ENCODE data around the gene PLCB4. TPM values are rescaled to one million over a fixed set of nuclear protein-coding genes. Genes with fewer than 3 reads are reported as not detected.

The PLCB4 gene
- total RNA-seq, 4 donors from 2014 or later = 3.5 to 30.5 (median 17.5) TPM

DNA sequence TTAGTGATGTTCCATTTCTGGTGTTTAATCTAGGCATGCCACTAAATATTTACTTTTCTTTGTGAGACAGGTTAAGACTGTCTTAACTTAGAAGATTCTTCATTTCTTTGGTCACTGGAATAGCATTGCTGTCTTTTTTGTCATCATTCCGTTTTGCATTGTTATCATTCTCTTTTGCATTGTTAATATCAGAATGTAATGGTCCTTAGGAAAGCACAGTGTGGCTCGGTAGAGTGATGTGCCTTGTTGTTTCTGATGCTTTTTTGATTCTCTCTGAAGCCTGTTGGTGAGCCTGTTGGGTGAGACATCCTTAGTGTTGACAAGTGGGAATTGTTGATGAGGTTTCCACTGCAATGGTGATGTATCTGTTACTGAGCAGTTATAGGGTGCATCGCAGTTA, 23.2 kb downstream of the PLCB4 start:
- H3K27ac ChIP-seq = no peak overlapping the region

DNA sequence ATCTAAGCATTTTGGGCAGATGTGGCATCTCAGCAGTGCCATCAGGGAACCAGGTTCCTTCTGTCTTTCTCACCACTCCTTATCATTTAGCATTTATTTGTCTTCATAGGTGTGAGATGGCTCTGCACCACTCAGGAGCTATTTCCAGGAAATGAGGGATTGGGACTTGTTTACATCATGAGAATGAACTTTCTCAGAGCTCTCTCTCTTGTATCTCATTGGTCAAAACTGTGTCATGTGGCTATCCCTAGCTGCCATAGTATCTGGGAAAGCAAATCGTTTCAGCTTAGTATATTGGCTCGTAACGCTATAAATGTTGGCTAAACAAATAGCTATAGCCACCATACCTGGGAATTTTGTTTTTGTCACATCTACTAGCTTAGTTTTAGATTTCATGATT, 23.8 kb downstream of the PLCB4 start:
- no peak for DNase-seq
- H3K4me3 ChIP-seq = no peak overlapping the region
- H3K36me3 ChIP-seq = no peaks in the 10 kb centered on the region
- H3K27ac ChIP-seq = no peak overlapping the region
- no peaks in the 10 kb centered on the region for H3K4me1 ChIP-seq
- H3K27me3 ChIP-seq = no peaks in the 10 kb centered on the region
- TF ChIP-seq, protein P1, sequence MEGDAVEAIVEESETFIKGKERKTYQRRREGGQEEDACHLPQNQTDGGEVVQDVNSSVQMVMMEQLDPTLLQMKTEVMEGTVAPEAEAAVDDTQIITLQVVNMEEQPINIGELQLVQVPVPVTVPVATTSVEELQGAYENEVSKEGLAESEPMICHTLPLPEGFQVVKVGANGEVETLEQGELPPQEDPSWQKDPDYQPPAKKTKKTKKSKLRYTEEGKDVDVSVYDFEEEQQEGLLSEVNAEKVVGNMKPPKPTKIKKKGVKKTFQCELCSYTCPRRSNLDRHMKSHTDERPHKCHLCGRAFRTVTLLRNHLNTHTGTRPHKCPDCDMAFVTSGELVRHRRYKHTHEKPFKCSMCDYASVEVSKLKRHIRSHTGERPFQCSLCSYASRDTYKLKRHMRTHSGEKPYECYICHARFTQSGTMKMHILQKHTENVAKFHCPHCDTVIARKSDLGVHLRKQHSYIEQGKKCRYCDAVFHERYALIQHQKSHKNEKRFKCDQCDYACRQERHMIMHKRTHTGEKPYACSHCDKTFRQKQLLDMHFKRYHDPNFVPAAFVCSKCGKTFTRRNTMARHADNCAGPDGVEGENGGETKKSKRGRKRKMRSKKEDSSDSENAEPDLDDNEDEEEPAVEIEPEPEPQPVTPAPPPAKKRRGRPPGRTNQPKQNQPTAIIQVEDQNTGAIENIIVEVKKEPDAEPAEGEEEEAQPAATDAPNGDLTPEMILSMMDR (IDR thresholded peaks at IDR 0.05) = no peak
- TF ChIP-seq POLR2A (IDR thresholded peaks at IDR 0.05) = no peak
- H3K9me3 ChIP-seq = no peaks in the 10 kb centered on the region

More for the DNA sequence above, 23.2 kb downstream of the PLCB4 start:
- no peaks in the 10 kb centered on the region for H3K27me3 ChIP-seq
- no peak for TF ChIP-seq POLR2A (IDR thresholded peaks at IDR 0.05)
- TF ChIP-seq, protein P1 (IDR thresholded peaks at IDR 0.05) = no peak
- H3K9me3 ChIP-seq = no peaks in the 10 kb centered on the region
- H3K4me1 ChIP-seq = no peaks in the 10 kb centered on the region
- H3K36me3 ChIP-seq = no peaks in the 10 kb centered on the region
- no peak for DNase-seq
- H3K4me3 ChIP-seq = no peak overlapping the region

DNA sequence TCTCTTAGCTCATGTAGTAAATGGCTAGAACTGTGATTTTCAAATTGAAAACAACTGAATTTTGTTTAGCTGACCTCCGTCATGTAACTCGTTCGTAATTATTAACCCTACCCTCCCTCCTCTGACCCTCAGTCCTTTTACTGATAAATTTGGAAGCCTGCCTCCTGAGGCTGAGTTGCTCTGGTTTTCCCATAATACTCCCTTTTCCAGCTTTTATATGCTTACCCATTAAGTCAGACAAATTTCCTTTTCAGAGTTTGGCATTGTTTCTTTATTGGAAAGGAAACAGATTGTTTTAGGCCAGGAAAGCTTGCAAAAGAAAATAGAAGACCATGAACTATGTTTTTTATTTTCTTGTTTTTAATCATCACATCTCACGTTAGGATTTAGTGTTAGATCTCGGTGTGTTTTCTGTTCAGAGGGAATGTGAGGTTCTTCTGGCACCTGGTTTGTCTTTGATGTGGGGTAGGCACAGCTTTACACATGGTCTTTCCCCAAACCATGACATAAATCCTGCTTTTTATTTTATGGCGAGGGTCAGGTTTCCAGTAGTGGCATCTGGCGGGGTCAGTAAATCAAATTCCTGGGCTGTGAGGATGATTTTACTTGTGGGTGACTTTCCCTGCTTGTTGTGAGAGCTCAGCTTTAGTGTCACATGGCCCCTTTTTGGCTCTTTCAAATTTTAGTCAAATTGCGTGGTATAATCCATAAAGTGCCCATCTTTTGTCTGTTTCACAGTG, 24.5 kb downstream of the PLCB4 start:
- H3K27me3 ChIP-seq = no peaks in the 10 kb centered on the region
- H3K36me3 ChIP-seq = no peaks in the 10 kb centered on the region
- no peak for DNase-seq
- H3K4me3 ChIP-seq = no peak overlapping the region
- TF ChIP-seq POLR2A (IDR thresholded peaks at IDR 0.05) = no peak
- TF ChIP-seq, protein P1 (IDR thresholded peaks at IDR 0.05) = no peak
- no peaks in the 10 kb centered on the region for H3K4me1 ChIP-seq
- no peak overlapping the region for H3K27ac ChIP-seq
- H3K9me3 ChIP-seq = no peaks in the 10 kb centered on the region

DNA sequence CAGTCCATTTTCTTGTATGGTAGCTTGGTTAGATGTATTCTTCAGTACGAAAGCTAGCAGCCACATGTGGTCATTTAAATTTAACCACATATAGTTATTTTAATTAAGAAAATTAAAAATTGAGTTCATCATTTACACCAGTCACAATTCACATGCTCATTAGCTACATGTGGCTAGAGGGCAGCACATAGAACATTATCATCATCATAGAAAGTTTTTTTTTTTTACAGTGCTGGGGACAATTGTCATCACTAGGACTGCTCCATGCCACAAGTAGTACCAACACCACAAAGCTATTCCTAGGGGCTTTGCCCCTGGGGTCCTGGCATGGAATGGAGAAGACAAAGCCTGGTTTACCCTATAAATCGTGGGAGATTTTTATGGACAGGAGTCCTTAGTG, 30.5 kb downstream of the PLCB4 start:
- Histone ChIP-seq H3K27ac (no peak overlapping the region), H3K9me3 (no peaks in the 10 kb centered on the region)
- TF ChIP-seq POLR2A (IDR thresholded peaks at IDR 0.05) = no peak
- TF ChIP-seq, protein P1 (IDR thresholded peaks at IDR 0.05) = no peak

DNA sequence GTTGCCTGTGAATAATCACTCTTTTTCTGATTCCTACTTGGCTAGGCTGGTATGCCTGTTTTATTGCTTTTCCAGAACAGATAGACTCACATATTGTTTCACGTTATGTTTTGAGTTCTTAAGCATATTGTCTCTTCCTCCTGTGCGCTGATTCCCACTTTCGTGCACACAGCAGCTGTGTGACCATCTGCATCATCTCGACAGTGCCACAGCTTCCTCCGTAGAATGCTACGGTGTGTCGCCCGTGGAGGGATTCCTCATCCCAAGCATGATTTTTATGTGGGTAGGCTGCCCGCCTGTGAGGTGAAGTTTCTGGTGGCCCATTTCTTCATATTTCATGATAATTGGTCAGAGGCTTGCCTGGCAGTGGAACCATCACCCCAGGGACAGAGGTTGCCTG, 31.8 kb downstream of the PLCB4 start:
- Histone ChIP-seq H3K27me3 (no peaks in the 10 kb centered on the region), H3K4me3 (no peak overlapping the region), H3K27ac (no peak overlapping the region), H3K9me3 (no peaks in the 10 kb centered on the region), H3K36me3 (no peaks in the 10 kb centered on the region), H3K4me1 (no peaks in the 10 kb centered on the region)
- TF ChIP-seq, protein P1 (IDR thresholded peaks at IDR 0.05) = no peak
- no peak for TF ChIP-seq POLR2A (IDR thresholded peaks at IDR 0.05)
- no peak for DNase-seq

More for the DNA sequence above, 30.5 kb downstream of the PLCB4 start:
- H3K36me3 ChIP-seq = no peaks in the 10 kb centered on the region
- no peak overlapping the region for H3K4me3 ChIP-seq
- DNase-seq = no peak
- H3K4me1 ChIP-seq = no peaks in the 10 kb centered on the region
- no peaks in the 10 kb centered on the region for H3K27me3 ChIP-seq
